RPMI8226 (cell line): ENCODE data around the gene SERPINA12.
"Not testable (repeated sequence)": the region's sequence is repeated elsewhere in the genome, so short reads cannot be mapped to it uniquely, and the experiment has no call there.

Experiments
- DNase-seq: peaks from one replicate; pipeline ENCODE4 v3.0.0-alpha.2; 2015

The SERPINA12 gene

DNA sequence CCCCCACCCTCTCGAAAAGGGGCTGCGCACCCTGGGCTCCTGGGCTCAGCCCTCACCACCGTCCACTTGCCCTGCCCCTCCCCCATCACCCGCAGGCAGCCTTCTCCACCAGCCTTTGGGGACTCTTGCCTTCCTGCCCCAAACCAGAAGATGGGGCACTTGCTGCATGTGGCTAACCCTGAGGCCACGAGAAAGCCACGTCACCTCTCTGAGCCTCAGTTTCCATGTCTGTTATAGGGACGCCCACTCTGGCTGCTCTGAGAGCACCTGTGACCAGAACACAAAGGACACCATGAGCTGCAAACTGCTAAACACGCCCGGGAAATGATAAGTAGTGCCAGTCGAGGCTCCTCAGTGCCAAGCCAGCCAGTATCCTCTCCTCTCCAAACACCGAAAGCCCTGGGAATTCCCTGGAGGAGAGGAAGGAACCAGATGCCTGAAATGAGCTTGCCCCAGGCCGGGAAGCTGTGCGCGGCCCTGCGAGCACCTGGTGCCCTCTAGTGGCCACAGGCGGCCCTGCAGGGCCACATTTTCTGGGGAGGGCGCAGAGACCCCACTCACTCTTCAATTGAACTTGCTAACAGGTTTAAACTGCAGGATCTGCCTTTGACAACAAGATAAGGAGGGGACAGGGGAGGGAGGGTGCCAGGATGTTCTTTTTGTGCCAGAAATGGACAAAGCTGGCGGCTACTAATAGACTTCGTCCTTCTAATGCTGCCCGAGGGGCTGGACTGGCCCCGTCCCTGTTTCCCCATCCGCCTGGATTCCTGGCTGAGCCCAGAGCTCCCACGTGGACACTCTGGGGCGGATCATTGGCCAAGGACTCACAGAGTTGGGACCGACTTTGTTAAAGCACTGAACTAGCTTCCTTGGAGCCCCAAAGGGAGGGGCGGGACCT lies 23.1 kb downstream of the SERPINA12 start:
- DNase-seq = peak; percentile 30

DNA sequence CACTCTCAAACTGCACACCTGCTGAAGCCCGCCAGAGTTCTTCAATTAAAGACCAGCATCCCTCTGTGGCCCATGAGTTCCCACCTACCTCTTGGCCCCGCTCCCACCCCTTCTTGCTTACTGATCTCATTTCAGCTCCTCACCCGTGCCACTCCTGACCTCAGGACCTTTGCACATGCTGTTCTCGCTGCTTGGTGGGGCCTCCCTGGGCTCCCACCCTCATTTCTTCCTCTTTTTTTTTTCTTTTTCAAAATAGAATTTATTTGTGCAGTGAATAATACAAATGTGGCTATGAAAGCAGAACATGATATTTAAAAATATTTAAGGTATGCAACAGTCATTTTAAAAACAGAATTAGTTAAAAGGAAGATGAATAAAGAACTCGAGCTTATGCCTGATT lies 24.8 kb downstream of the SERPINA12 start:
- no peak for DNase-seq

- no peak for DNase-seq
Measured at GRCh38 chr14:94483729-94484275, 25.5 kb downstream of the SERPINA12 start.

DNA sequence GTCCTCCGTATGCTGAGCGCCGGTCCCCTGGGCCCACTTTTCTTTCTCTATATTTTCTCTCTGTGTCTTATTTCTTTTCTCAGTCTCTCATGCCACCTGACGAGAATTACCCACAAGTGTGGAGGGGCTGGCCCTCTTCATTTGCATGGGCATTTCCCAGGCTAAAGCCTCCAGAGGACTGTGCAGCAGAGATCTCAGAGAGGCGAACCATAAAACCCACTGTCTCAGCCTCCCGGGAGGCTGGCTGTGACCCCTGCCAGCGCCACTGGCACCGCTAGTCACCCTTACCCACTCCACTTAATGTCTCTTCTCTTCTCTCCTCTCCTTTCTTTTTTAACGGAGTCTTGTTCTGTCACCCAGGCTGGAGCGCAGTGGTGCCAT lies 26.2 kb downstream of the SERPINA12 start:
- no peak for DNase-seq

- DNase-seq = not testable (repeated sequence)
Measured at GRCh38 chr14:94482132-94483070, 26.9 kb downstream of the SERPINA12 start.

GRCh38 chr14:94481468-94482131 lies 27.7 kb downstream of the SERPINA12 start:
- no peak for DNase-seq

DNA sequence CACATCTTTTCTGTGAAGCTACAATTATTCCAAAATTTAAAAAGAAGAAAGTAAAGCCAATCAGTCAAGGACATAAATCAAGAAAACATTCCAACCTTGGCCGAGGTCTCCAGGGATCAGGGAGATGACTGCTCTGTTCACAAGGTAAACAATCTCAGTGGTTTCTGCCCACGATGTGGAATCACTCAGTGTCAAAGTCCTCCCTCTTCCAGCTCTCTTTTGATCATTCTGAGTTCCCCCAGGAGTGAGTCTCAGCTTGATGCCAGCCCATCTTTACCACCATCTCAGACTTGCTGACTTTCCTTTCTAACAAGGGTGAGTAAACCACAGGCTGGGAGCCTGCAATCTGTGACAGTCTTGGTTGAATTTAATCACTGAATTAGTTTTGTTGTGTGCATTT lies 28.5 kb downstream of the SERPINA12 start:
- no peak for DNase-seq

DNA sequence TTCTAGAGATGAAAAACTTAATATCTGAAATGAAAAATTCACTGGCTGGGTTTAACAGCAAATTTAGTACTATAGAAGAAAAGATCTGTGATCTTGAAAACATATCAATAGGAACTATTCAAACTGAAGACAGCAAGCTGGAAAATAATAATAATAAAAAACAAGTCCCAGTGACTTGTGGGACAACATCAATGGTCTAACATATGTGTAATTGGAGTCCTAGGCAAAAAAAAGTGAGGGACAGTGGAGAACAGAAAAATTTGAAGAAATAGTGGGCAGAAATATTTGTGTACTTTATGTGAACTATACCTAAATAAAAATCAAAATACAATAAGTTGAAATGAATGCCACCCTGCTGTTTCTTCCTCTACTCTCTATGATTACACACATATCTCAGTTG lies 30.8 kb downstream of the SERPINA12 start:
- DNase-seq = no peak

DNA sequence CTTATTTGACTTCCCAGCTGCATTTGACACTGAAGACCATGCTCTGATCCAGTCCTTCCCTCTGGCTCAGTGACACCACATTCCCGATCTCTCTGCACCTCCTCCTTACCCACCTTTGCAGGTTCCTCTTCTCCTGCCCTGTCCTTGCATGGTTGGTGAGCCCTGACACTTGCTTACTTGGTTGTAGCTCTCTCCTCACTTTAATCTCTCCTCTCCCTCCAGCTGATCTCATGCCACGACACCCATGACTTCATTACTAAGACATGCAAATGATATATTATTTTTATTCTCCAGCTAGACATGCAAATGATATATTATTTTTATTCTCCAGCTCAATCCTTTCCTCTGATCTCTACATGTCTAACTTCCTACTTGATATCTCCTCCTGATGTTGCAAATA lies 33.2 kb downstream of the SERPINA12 start, which contains the start of gene SERPINA9:
TSS of gene SERPINA9 (minus strand) at position 175 of the 400 bp plus-strand sequence. CDS start 6,357 bp downstream, outside the sequence.
- no peak for DNase-seq

GRCh38 chr14:94474581-94475031 lies 34.7 kb downstream of the SERPINA12 start:
- no peak for DNase-seq

DNA sequence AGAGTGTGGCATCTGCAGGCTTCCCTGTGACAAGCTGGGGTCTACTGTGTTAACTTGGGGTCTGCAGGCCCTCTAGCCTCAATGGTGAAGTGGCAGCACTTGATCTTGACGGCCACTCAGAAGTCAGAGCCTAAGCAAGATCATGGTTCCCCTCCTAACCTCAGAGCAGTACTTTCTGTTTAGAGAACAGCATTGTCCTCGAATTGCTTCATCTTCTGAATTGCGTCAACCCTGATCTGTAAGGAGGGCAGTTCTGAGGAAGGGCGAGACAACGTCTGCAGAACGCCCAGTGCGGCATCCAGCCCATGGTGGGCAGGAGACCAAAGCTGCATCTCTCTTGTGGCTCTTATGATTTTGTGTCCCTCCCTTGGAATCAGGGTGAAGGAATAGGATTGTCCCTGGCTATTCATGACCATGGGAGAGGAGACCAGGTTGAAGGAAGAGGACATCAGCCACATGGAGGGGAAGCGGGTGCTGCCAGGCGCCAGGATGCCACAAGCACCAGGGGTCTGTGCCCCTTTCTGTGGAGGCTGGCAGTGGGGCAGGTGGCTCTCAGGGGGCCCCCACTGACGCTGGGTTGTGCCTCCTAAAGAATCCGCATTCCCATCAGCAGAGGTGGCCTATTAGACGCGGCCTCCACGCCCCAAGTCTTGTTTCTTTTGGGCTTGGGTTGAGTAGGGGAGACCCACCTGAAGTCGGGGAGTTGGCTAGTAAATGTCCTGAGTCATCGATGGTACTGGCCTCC lies 35.4 kb downstream of the SERPINA12 start:
- DNase-seq = no peak

- no peak for DNase-seq
Measured at GRCh38 chr14:94472842-94473241, 36.4 kb downstream of the SERPINA12 start.

DNA sequence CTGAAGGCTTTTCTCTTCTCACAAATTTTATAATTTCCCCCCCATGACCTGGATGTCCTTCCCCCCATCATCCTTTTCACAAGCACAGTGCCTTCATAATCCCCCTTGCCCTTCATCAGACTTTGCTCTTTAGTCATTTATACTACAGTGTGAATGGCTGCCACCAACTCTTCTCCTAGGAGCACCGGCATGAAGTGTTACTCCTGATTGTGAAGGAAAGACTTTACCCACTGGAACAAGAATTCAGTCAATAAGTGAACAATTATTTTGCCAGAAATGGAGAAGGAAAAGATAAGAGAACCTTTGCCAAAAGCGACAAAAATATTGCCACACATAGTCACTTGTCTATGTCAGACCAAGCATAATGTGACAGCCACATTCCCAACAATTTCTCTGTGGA lies 38.2 kb downstream of the SERPINA12 start:
- no peak for DNase-seq

DNA sequence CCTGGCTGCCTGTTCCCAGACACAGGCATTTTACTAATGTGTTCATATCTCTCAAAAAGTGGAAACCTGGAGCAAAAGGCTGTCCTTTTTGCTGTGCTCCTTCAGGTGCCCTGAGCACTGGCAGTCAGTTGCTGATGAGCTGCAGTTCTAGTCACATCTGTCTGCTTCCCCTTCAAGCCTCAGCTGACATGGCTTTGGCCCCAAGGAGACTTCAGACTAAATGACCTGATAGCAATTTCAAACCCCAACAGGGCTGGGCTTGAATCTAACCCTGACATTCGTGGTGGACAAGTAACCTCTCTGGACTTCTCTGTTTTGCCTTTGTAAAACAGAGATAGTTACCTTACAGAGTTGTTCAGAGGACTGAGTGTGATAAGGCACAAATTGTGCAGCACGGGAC lies 39.0 kb downstream of the SERPINA12 start:
- no peak for DNase-seq

- DNase-seq = no peak
Measured at GRCh38 chr14:94469261-94469660, 40.0 kb downstream of the SERPINA12 start.

DNA sequence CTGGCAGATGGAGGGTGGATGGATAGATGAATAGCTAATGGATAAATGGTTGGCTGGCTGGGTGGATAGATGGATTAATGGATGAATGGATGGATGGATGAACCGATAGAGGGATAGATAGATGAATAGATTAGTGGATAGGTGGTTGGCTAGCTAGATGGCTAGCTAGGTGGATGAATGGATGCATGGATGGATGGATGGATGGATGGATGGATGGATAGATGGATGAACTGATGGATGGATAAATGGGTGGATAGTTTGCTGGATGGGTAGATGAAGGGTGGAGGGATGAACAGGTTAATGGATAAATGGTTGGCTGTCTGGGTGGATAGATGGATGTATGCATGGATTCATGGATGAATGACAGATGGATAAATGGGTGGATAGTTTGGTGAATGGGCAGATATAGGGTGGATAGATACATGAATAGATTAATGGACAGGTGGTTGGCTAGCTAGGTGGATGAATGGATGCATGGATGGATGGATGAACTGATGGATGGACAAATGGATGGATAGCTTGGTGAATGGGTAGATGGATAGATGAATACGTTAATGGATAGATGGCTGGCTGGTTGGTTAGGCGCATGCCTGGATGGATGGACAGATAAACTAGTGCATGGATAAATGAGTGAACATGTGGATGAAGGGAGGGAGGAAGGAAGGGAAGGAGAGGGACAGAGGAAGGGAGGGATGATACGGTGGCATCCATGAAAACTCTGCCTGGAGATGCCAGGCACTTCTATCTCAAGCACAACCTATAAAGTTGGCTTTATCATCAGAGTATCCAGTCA lies 41.3 kb downstream of the SERPINA12 start:
- DNase-seq = no peak

DNA sequence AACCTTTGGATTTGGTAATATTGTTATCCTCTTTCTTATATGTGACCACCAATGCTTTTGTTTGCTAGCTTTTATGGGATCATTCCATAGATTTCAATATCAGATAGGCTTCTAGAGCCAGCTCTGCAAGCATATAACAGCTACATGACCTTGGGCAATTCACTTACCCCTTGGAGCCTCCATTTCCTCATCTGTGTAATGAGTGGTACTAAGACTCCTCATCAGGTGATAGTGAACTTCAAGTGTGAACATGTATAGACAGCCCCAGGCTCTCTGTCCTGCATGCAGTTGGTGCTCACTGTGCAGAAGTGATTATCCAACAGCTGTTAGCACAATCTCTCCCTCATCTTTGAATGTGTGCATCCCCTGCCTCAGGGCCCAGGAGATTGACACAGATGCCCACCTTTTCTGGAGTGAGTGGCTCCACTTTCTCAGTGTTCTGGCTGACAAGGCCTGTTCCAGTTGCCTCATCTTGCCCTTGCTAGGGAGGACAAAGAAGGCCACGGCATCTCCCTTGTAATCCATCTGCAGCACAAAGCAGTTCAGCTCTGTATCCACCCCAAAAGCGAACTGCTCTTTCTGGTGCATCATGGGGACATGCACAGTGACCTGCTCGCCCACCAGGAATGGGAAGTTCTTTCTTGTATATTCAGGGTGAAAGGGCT lies 42.4 kb downstream of the SERPINA12 start:
- DNase-seq = no peak

- DNase-seq = no peak
Measured at GRCh38 chr14:94465042-94465441, 44.2 kb downstream of the SERPINA12 start.

- no peak for DNase-seq
Measured at GRCh38 chr14:94464290-94464689, 45.0 kb downstream of the SERPINA12 start.
